GM12892 (cell line): ENCODE data around the gene SLIT3.

ENCODE experiments used
- POLR2A ChIP-seq: IDR thresholded peaks from 2 replicates; pipeline ENCODE4 v1.6.1; 2011; ENCODE audit warnings: low read depth, low read length, control low read depth
- POLR2AphosphoS5 ChIP-seq: IDR thresholded peaks from 2 replicates; pipeline ENCODE4 v1.6.1; 2011; ENCODE audit warnings: low read depth, low read length, control low read depth
- TAF1 ChIP-seq: IDR thresholded peaks from 2 replicates; pipeline ENCODE4 v1.6.1; 2011; ENCODE audit warnings: low read depth, mild to moderate bottlenecking, control low read depth, low read length, borderline replicate concordance

DNA sequence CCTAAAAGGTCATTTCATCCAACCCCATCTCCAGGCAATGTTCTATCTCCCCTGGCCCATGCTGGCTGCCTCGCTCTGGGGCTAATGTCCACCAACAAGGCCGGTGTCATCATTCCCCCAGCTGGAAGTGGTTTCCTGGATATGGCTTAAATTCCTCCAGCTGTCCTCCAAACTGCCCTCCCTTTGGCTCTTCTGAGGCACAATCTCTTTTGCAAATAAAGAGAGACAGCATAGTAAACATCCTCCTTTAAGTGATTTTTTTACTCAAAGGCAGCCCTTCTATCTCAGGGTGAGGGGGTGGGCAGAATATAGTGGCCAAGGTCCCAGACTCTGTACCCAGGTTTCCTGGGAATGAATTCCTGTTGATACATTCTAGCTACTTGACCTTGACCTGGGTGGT lies 604.3 kb downstream of the SLIT3 start:
- TF ChIP-seq POLR2A (no peak), TAF1 (no peak), POLR2AphosphoS5 (no peak)
